IPS DF 19.7 (cell line): ENCODE measurements around the gene OR51B2.
"Not testable (repeated sequence)": the region's sequence is repeated elsewhere in the genome, so short reads cannot be mapped to it uniquely, and the experiment has no call there.

Experiments used
- DNase-seq: peaks from one replicate; pipeline ENCODE4 v3.0.0-alpha.2; 2013; ENCODE audit warnings: low read depth, low spot score

OR51B2 gene

GRCh38 chr11:5324197-5324596 lies at the start of gene OR51B2:
Gene OR51B2 (minus strand): TSS chr11:5324297. CDS start chr11:5324297, 0 bp downstream.
- DNase-seq: no peak

DNA sequence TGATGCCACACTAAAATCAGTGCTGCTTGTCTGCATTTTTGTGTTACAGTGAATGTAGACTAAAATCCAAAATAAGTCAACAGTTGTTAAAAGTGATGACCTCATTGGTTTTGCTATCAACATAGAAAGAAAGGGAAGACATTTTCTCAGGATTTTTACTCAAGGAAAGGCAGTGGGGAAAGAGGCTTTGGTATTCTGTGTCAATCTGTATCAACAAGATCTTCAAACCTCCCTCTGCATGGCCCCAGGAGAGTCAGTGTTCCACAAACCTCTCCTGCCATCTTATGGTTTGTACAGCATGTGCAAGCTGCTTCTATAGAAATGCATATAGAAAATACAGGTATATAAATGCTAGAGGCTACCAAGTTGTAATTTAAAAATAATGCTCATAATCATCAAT lies 45.7 kb upstream of the OR51B2 start:
- DNase-seq: no peak

- DNase-seq: no peak
Measured at GRCh38 chr11:5368502-5369043, 44.5 kb upstream of the OR51B2 start.

- DNase-seq: no peak
Measured at GRCh38 chr11:5367448-5368074, 43.5 kb upstream of the OR51B2 start.

- DNase-seq: no peak
Measured at GRCh38 chr11:5366856-5367255, 42.8 kb upstream of the OR51B2 start.

GRCh38 chr11:5366365-5366764 lies 42.3 kb upstream of the OR51B2 start:
- not testable (repeated sequence) for DNase-seq

GRCh38 chr11:5364214-5364613 lies 40.1 kb upstream of the OR51B2 start:
- DNase-seq: no peak

DNA sequence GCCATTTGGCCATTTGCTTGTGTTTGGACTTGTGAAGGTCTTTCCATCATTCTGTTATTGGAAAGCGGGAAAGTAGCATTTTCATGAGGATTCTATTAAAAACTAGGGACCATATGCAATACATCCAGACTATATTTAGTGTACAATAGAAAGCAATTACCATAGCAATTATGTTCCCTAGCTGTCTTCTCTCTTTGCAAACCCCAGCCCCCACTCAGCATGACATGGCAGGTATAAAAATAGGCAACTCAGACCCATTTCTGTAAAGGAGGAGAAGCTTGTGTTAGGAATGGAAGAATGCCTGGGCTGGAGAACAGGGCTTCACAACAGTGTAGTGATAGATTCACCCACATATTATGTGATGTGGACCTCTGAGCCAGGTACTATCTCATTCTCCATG lies 39.6 kb upstream of the OR51B2 start:
- no peak for DNase-seq

DNA sequence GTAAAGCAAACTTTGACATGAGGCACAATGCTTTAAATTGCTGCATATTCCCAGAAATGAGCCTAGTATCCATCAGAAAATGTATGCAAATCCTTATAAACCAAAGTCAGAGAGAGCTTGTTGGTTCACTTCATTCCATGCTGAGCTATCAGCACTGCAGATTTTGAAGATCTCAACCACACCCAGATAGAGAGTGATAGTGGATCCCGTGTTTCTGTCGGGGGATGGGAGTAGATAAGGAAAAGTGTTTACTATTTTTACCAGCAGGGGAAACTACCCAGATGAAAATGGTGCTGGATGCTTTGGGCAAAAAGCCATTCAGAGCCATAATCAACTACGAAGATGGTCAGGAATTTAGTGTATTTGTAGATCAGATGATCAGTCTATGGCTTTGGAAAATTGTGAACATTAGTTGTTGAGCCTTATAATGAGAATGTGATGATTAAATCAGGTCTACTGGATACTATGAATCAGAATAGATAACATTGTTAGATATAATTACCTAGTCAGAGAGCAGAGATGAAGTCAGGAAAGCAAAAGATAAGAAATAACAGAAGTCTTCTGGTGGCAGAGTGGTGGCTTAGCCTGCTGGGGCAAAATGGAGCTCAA lies 38.0 kb upstream of the OR51B2 start:
- DNase-seq: no peak

GRCh38 chr11:5356031-5356430 lies 31.9 kb upstream of the OR51B2 start:
- DNase-seq: not testable (repeated sequence)

GRCh38 chr11:5351208-5351607 lies 27.1 kb upstream of the OR51B2 start, which contains the start of gene OR51B6:
Gene OR51B6 (plus strand): TSS chr11:5351508. CDS start chr11:5351508, 0 bp downstream.
- DNase-seq: no peak

DNA sequence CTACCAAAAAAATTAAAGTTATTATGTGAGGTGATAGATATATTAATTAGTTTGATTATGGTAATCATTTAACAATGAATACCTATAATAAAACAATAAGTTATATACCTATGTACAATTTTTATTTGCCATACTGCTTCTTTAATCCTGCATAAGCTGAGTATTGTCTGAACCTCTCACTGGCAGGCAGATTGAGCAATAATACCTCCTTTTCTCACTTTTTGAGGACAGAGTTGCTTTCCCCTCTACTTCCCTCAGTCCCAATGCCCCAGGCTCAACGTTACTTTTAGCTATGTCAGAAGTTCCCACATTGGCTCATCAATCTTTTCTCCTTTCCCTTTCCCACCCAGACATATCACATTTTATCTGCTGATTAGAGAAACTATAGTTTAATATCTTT lies 25.5 kb upstream of the OR51B2 start:
- DNase-seq: no peak

GRCh38 chr11:5348551-5349194 lies 24.6 kb upstream of the OR51B2 start:
- DNase-seq: no peak

GRCh38 chr11:5345831-5346230 lies 21.7 kb upstream of the OR51B2 start:
- DNase-seq: no peak

DNA sequence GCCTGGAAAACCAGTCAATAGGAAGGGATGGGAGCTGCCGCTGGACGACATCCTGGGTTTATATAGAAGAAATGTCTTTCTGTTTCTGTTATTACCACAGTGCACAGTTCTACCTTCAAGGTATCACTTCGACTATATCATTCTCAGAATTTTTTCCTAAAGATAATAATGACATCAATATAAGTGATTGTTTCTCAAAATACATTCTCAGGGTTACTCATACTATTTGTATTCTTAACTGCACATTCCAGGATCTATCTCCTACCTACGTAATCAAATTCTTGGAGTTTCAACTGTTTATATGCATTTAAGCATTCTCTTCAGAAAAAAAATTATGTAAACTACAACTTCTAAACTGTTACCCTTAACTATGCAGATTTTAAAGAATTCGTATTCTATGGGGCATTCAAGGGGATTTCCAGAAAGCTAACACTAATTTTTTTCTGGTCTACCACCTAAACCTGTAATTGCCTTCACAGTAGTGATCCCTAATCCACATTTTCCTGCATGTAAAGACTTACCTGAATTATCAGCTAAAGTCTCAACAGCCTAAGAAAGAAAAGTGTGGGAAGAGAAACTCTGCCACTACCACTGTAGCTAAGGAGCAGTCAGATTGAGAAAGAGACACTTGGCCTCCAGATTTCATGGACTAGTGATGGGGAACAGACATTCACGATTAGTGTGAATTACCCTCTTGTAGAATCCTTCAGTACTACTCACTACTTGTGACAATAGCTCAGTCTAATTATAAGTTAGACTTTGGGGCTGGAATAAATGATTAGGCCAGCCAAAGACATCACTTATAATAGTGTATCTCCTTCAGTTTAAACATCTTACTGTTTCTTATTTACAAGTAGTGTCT lies 19.6 kb upstream of the OR51B2 start, which contains the start of gene OR51B5:
Gene OR51B5 (minus strand): TSS at position 51 of the 862 bp plus-strand sequence. CDS start 0 bp downstream, at position 51.
- no peak for DNase-seq

DNA sequence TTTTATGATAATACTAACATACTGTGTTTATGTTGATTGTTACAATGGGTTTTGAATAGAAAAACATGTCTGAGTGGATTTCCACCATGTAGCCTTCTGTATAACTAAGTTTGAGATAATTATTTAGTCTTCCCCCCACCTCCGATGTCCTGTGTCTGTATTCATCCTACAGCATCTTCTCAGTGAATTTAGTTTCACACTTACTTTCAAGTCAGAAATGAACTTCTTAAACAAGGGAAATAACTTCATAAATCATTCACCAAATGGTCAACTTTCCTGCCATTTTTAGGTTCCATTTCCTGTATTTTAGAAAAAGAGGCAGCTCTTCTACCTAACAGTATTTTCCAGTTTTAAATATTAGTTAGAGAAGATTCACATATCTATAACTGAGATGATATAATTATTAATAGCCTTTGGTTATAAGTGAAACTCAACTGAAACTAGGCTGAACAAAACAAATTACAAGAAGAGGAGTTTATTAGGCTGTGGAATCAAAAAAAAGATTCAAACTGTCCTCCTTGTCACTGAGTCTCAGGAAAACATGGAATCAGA lies 15.8 kb upstream of the OR51B2 start:
- DNase-seq: no peak

DNA sequence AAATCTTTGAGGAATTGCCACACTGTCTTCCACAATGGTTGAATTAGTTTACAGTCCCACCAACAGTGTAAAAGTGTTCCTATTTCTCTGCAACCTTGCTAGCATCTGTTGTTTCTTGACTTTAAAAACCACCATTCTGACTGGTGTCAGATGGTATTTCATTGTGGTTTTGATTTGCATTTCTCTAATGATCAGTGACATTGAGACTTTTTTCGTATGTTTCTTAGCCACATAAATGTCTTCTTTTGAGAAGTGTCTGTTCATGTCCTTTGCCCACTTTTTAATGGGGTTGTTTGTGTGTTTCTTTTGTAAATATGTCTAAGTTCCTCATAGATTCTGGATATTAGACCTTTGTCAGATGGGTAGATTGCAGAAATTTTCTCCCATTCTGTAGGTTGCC lies 13.2 kb upstream of the OR51B2 start:
- not testable (repeated sequence) for DNase-seq

DNA sequence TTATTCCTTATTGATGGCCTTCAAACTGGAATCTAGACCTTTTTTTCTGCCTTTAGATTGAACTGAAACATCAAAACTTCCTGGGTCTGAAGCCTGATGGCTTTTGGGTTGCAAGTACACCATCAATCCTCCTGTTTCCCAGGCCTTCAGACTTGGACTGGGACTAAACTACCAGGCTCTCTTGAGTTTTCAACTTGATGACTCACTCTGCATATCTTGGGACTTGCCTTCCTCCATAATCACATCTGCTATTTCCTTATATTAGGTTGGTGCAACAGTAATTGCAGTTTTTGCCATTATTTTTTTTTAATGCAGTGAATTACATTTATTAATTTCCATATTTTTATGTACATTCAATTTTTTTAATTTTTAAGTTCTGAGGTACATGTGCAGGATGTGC lies 12.2 kb upstream of the OR51B2 start:
- no peak for DNase-seq

GRCh38 chr11:5335170-5335569 lies 11.1 kb upstream of the OR51B2 start:
- DNase-seq: no peak

- DNase-seq: no peak
Measured at GRCh38 chr11:5317292-5317691, 6.8 kb downstream of the OR51B2 start.

- DNase-seq: not testable (repeated sequence)
Measured at GRCh38 chr11:5313326-5314023, 10.6 kb downstream of the OR51B2 start.
